Measurements from ENCODE around the gene HMX3.
A peak's percentile ranks its signal among the peaks of the same experiment; 100 is the strongest.
"Not testable (repeated sequence)": the region's sequence is repeated elsewhere in the genome, so short reads cannot be mapped to it uniquely, and the experiment has no call there.

Gene HMX3

DNA sequence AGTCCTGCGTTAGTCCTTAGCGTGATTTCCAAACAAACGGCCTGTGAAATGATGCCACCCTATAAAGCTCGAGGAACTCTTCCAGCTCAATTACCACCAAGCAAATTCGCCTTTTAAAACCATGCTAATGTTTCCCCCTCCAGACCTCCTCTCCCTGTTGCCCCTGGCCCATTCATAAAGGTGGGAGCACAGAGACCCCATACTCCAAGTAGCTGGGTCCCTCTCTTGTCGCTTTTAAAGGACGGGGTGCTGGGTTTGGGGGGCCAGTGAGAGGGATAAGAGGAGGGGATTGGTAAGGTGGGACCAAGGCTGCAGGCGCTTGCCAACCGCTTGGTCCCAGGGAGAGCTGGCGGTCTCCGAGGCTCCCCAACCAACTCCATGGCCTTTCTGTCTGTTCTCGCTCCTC lies 13.4 kb downstream of the HMX3 start:
- no peak for DNase-seq

DNA sequence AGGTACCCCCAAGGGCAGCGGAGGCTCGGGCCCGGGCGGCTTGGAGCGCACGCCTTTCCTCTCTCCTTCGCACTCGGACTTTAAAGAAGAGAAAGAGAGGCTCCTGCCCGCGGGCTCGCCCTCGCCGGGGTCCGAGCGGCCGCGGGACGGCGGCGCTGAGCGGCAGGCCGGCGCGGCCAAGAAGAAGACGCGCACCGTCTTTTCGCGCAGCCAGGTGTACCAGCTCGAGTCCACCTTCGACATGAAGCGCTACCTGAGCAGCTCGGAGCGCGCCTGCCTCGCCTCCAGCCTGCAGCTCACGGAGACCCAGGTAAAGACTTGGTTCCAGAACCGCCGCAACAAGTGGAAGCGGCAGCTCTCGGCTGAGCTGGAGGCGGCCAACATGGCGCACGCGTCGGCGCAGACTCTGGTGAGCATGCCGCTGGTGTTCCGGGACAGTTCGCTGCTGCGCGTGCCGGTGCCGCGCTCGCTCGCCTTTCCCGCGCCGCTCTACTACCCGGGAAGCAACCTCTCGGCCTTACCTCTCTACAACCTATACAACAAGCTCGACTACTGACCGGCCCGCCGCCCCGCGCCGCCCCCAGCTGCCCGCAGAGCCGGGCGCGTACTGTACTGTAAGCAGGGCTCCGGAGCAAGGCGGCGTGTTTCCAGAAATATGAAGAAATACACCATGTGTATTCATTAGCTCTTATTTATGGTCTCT lies 13.9 kb downstream of the HMX3 start:
- no peak for DNase-seq

DNA sequence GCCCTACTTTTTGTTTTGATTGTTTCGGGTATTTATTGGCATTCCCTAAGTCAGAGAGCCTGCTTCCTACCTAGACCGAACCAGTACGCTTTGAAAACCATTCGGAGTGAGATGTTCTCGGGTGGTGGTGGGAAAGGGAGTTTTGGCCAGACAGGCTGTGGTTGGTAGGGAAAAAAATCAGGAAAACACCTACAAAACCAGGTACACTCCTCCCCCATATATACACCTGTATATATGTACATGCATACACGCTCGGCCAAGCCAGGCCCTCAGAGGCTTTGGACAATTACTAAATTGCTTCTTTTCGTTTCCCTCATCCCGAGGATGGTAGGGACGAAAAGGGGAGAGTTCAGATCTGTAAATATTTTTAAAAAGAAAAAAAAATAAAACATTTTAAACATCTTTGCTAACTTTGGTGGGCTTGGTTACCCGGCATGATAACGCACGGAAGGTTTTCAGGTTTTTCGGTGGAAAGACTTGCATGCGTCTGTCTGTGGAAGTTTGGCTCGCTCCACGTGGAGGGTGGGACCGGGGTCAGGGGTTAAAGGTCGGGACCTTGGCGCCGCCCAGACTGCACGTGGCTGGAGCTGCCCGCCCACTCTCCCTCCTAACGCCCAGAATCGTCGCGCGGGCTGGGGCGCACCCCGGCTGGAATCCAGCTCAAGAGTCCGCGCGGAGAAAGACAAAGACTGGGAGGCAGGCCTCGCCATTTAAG lies 14.7 kb downstream of the HMX3 start:
- DNase-seq, result no peak

DNA sequence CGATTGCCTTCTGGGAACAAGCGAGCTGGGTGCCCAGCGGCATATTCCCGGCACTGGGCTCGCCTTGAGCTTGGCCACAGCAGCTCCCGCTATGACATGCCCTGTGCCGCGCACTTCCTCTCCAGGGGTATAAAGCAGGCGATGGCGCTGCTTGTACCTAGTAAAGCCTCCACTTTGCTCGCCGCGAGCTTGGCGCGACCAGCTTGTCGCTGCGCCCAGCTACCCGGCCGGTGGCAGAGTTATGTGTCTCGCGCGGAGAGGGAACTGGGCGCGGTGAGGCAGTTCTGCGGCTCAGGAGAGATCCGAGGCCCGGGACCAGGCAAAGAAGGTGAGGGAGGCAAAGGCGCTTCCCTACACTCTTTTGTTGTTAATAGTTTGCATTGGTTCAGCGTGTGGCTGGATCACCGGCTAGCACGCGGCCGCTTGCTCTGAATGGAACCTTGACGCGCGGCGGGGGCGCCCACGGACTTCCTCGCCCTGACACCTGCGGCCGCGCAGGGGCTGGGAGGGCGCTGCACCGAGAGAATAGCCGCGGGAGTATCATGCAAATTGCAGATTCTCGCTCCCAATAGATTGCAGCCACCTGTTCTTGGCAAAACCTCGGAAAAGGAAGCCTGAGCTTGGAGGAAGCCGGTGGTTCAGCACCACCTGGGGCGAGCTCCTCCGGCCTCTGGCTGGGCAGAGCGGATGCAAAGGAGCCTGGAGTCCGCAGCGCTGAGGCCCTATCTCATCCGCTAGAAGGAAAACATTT lies 15.4 kb downstream of the HMX3 start:
- DNase-seq, result no peak

DNA sequence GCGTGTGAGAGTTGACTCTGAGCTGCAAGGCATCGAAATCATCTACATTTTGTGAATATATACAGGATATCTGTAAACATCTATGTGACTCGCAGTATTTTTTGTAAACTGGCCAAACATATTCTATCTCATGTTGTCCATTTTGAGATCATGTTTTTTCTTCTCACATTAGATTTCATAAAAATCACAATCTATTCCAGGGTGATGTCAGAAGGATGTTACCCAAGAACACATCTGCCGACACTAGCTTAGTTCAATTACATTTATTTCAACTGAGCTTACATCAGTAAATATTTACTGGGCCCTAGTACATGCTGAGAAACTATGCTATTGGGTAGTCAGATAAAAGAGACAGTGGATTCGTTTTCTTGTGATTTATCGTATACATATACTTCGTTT lies 16.0 kb downstream of the HMX3 start:
- DNase-seq, result no peak

DNA sequence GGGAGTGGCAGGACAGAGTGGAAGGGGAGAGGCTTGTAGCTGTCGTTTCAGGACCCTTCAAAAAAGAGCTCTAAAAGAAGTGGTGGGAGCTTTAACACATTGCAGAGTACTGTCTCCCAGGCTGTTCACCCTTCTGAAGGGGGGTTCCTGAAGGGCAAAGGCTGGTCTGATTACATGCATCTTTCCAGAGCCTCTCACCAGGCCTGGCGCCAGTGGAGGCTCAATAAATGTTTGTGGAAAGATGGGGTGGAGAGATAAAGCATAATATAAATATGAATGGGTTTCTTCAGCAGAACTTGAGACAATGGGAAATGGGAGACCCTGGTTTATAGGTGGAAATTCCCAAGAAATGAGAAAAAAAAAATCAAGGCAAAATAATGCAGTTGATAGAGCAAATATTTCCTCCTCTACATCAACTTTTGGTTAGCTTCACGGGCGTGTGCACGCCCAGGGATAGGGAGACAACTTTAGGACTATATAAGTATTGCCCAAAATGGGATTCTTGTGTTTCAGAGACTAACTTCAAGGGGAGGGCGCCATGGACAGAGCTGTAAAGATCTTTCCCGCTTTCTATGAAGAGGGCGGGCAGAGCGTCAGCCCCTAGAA lies 17.8 kb downstream of the HMX3 start:
- DNase-seq, result no peak

DNA sequence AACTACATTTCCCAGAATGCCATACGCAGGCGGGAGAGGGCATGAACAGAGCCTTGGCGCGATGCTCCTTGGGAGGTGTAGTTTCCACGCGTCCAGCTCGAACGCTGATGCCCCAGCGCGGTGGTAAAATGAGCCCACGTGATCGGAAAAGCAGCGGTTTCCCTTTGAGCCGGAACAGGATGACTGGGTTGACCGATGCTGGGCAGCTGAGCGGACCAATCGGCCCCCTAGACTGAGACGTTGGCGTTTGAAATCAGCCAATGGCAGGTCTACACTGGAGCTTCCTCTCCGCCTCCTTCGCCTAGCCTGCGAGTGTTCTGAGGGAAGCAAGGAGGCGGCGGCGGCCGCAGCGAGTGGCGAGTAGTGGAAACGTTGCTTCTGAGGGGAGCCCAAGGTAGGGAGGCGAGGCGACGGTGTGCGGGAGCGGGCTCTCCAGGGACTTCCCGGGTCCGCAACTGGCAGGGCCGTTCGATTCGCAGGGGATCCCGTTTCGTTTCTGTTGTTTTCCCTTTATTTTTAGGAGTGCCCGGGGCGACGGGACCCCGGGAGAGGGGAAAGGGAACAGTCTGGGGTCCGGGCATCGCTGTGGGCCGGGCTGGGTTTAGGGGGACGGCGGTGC lies 18.4 kb downstream of the HMX3 start, which contains the start of gene BUB3:
TSS of gene BUB3 (plus strand) at position 311 of the 619 bp plus-strand sequence. CDS start 516 bp downstream, outside the sequence.
- DNase-seq, result peak; percentile 94

DNA sequence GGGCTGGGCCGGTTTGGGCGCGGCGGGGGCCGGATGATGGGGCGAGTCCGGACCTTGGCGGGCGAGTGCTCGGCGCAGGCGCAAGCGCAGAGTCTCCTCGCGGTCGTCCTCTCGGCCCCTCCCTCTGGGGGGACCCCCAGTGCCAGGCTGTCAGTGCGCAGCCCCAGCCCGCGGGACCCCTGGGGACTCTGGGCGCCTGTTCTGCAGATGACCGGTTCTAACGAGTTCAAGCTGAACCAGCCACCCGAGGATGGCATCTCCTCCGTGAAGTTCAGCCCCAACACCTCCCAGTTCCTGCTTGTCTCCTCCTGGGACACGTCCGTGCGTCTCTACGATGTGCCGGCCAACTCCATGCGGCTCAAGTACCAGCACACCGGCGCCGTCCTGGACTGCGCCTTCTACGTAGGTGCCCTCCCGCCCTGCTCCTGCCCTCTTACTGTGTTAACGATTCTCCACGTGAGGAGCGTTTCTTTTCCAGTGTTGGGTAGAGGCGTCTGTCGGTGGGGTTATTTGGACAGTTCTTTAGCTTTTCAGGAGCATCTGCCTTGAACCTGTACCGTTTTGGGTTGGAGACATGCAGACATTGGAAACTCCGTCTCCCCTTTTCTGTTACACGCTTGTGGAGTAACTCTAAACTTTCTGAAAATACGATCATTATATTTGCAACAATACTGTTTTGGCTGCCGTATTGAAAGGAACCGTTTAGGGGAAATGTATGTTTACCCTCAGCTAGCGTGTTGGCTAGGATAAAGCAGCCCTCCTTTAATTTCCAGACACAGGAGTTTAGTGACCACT lies 19.1 kb downstream of the HMX3 start:
- DNase-seq, result no peak

DNA sequence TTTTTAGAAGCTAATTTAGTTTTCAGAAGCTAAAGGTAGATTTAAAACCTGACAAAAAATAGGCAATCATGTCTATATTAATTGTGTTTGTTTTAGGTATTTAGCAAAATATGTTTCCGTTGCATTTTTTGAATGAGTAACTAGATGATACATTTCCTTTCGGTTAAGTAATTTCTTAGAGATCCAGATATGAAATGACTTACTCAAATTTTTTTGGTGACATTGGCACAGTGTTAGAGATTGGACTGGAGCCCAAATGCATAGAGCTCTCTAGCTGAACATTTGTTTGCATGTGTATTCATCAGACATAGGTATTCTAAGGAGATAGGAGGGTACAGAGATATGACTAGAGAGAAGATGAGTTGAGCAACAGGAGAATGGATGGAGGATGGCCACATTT lies 20.3 kb downstream of the HMX3 start:
- DNase-seq, result no peak

DNA sequence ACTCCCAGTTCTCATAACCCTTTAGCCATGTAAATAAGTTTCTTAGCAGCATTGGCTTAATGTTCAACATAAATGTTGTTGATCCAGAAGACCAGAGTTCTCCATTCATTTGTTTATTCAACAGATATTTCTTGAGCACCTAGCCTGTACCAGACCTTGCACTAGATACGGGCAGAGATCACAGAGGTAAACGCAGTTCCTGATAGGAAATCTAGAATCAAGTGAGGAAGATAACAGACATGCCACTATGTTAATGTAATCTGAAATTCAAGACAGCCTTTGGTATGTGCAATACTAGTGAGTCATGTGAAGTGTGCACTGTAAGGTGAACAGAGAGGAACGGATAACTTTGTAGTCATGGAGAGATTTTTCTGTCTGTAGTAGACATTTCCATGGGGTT lies 21.4 kb downstream of the HMX3 start:
- DNase-seq, result no peak

DNA sequence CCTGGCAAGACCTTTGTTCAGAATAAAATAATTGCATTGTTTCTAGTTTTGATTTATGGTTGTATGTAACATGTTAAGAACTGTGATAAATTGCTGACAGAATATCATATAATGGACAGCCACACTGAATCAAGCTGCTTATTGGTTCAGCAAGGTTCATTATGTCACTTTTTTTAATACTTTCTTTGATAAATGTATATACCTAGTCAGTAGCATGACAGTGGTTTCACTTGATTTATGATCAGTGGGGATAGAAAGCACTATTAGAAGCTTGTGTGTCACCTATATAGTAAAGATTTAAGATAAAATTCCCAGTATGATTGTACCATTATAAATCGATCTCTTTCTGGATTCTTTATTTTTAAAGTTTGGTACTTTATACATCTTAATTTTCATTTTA lies 22.9 kb downstream of the HMX3 start:
- no peak for DNase-seq

DNA sequence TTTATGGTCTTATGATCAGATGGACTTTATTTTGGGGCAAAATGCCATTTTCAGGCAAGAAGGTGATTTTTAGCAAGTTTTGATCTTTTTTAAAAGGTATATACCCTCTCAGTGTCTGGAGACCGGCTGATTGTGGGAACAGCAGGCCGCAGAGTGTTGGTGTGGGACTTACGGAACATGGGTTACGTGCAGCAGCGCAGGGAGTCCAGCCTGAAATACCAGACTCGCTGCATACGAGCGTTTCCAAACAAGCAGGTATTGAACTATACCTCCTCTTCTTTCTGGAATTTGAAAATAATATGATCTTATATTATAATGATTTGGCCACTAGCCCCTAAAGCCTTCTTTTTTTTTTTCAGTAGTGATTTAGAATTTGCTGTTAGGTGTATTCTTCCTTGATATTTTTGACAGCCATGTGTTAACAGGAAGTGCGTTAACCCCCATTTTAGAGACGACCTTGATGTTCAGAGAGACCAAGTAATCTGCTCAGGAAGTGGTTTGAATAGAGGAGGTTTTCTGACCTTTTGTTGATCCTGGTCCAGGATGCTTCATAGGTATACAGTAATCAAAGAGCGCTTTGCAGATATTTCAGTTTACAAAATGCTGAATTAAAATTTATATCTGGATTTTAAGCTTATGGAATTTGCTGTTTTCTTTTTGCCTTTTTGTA lies 24.7 kb downstream of the HMX3 start:
- DNase-seq, result no peak

DNA sequence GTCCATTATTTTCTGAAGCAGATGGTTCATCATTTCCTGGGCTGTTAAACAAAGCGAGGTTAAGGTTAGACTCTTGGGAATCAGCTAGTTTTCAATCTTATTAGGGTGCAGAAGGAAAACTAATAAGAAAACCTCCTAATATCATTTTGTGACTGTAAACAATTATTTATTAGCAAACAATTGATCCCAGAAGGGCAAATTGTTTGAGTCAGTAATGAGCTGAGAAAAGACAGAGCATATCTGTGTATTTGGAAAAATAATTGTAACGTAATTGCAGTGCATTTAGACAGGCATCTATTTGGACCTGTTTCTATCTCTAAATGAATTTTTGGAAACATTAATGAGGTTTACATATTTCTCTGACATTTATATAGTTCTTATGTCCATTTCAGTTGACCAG lies 28.5 kb downstream of the HMX3 start:
- no peak for DNase-seq

DNA sequence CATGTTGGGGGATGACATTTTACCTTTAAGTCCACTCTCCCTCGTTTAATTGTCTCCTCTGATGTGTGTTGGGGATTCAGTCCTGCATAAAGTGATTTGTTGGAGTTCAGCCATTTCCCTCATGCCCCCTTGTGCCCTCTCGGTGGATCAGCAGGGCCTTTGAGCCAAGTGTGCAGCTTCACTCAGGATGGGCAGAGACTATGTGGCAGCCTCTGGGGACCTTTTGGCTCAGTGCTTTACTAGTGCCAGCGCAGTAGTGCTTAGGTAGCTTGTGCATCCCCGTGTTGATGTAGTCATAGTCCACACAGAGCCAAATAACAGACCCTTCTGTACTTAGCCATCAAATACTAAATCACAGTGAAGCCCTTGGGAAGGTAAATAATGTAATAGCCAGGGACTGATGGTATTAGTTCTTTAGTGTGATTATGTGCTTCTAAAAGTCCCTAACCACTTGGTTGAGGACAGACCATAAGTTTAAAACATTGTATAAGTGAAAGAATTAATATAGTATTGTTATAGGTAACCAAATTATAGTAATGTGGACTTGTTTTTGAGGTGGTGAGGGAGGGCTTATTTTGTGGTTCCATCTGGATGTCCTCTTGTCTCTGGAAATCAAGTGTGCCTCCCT lies 29.8 kb downstream of the HMX3 start:
- no peak for DNase-seq

DNA sequence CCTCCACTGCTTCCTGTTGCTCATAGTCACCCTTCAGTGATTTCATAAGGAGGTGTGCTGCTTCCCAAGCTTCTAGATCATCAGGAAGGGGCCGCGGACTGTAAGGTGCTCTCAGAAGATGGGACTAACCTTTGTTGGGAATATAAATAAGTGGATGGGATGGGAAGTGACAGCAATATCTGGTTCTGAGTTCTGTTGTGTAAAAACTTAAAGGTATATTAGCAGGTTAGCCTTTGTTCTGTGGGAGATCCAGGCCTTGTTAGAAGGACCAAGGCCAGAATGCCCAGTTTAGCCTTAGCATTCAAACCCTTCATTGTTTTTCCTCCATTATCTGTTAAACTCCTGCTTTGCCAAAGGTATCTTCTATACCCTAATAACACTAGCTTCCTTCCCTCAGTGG lies 30.8 kb downstream of the HMX3 start:
- no peak for DNase-seq

DNA sequence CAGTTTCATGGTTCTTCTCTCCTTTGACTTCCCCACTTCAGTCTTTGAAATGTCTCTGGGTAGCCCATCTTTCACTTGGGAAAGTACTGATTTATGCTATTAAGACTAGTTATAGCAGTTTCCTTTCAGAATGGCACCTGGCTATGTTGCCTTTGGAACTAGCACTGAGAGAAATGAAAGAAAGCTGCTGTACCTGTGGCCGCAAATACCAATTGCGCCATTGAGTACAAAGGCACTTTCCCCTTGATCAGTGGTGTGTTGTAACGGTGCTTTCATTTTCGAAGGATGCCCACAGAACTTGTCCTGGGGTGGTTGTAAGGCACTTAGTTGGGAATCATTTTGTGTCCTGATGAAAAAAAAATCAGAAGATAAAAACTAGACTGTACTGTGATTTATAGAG lies 35.2 kb downstream of the HMX3 start:
- no peak for DNase-seq

DNA sequence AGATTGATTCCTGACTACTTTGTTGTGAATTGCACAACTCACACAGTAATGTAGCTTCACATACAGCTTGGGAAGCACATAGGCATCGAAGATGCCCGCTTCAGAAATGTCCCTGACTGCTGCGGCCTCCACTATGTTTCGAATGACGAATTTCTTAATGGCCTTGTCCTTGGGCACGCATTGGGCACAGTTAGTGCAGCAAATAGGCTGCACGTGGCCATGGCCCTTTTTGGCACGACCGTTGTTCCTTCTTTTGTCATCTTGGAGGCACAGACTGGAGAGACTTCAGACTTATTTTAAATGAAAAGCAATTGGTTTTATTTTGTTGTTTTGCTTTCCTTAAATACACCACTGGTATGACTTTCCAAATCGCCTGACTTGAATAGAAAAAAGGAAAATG lies 35.8 kb downstream of the HMX3 start:
- DNase-seq, result not testable (repeated sequence)

DNA sequence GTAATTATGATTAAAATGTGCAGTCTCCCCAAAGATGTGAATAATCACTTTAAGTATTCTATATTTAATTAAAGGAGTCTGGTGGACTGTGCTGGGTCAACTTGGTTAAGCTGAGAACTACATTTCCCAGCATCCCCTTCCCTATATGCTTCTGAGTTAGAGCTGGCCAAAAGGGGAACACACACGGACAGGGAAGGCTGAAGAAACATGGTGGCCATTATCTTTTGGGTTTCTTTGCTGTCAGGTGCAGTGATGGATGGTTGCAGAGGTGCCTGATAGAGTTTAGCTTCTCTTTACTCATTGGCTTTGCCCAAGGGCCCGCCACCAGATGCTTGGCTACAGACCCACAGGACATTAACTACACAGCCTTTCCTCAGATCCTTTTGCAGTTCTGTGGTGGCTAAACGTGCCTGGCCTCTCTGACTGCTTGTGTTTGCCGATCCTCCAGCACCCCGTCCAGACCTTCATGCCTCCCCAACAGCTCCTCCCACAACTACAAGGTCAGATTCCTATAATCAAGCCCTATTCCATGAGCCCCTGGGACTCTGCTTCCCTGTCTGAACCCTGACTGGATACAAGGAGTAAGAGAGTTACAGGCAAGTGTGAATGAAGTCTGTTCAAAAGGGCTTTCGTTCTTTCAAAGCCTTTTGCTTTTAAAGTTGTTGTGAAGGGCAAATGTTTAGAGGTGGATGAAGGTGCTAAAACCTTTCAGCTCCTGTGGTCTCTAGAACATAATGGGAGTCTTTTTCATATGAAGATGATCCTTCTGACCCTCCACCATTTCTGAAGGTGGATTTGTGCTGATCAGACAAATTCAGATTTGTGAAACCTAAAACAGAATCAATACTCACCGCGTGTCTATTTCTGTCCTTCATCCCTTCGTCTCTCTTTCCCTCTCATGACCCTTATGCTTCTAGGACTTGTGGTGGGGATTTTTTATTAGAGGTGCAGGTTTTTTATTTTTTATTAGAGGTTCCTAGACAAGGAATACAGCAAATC lies 39.9 kb downstream of the HMX3 start:
- DNase-seq, result no peak

DNA sequence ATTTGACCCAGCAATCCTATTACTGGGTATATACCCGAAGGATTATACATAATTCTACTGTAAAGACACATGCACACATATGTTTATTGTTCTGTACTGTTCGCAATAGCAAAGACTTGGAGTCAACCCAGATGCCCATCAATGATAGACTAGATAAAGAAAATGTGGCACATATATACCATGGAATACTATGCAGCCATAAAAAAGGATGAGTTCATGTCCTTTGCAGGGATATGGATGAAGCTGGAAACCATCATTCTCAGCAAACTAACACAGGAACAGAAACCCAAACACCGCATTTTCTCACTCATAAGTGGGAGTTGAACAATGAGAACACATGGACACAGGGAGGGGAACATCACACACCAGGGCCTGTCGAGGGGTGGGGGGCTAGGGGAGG lies 42.6 kb downstream of the HMX3 start:
- not testable (repeated sequence) for DNase-seq
